GM18873 (cell line): ENCODE results near the gene SIRT7.
A peak's percentile ranks its signal among the peaks of the same experiment; 100 is the strongest.

Source experiments
- ATAC-seq: cut with Tn5 transposase; IDR thresholded peaks from one replicate; pipeline ENCODE4 v1.9.1; 2021; ENCODE audit warnings: mild to moderate bottlenecking, moderate library complexity, moderate number of reproducible peaks; ENCODE audit not compliant: unreplicated experiment, low FRiP score

Gene SIRT7

DNA sequence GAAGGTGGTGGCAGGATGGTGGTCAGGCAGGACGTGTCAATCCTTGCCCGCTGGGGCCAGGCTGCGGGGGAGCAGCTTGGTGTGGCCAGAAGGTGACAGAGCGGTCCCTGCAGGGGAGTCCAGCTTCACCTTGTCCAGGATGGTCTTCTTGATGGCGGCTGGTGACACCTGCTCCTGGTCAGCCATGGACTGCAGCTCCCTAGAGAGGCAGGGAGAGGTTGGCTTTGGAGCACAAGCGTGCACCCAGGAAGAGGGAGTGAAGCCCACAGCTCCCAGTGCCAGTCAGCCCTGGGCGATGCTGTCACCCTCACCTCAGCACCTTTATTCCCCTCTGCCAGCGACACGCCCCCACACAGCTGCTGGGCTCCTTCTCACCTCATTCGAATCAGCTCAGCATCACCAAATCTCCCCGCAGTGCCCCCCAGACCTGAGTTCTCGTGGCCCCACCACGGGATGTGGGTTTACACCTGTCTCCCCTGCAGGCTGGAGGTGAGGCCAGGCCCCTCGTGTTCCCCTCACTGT is 15.3 kb upstream of the SIRT7 start:
- no peak for ATAC-seq

GRCh38 chr17:81932333-81932983 is 14.5 kb upstream of the SIRT7 start:
- ATAC-seq = no peak

- ATAC-seq = no peak
Observed at GRCh38 chr17:81931557-81932332, 13.8 kb upstream of the SIRT7 start.

DNA sequence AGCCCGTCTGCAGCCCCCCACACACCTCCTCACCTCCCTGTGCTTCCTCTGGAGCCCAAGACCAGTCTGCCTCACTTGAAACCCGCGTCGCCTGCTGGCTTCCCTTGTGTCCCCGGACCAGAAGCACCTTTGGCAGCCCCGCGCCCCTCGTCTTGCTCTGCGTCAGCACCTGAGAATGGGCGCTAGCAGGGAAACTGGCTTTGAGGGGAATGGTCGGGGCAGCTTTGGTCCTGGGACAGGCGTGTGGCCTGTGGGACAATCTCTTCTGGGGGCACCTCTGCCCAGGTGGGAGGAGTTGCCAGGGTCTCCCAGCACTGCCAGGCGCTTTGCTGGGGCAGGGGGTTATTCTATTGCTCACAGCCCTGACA is 13.2 kb upstream of the SIRT7 start:
- ATAC-seq = no peak

DNA sequence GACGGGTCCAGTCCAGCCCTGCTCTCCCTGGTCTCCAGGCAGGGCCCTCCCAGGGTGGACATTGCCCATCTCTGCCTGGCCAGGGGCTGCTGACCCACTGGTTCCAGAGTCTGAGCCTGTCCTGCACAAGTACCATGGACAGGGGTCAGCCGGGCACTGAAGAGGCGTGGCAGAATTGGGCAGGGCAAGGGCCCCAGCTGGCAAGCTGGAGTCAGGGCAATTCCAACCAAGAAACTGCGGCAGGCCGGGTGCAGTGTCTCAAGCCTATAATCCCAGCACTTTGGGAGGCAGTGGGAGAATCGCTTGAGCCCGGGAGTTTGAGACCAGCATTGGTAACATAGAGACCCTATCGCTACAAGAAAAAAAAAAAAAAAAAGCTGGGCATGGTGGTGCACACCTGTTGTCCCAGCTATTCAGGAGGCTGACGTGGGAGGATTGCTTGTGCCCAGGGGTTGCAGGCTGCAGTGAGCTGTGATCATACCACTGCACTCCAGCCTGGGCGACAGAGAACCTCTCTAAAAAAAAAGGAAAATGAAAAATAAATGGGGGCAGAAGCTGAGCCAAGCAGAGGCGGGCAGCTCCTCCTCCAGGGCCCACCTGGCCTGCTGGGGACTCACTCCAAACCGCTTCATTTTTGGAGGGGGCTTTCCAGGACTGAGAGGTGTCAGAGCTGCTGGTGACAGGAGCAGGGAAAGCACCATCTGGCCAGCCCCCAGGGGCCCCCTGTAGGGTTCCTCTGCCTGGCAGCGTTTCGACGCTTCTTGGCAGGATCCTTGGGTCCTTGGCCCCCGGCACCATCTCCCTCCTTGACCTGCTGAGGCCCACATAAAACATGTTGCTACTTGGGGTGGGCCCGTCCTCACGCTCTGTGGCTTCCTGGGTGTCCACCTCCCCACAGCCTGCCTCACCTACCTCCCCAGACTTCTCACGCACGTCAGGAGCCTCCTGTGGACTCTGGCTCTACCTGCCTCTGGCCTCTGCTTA is 12.5 kb upstream of the SIRT7 start:
- ATAC-seq = no peak

DNA sequence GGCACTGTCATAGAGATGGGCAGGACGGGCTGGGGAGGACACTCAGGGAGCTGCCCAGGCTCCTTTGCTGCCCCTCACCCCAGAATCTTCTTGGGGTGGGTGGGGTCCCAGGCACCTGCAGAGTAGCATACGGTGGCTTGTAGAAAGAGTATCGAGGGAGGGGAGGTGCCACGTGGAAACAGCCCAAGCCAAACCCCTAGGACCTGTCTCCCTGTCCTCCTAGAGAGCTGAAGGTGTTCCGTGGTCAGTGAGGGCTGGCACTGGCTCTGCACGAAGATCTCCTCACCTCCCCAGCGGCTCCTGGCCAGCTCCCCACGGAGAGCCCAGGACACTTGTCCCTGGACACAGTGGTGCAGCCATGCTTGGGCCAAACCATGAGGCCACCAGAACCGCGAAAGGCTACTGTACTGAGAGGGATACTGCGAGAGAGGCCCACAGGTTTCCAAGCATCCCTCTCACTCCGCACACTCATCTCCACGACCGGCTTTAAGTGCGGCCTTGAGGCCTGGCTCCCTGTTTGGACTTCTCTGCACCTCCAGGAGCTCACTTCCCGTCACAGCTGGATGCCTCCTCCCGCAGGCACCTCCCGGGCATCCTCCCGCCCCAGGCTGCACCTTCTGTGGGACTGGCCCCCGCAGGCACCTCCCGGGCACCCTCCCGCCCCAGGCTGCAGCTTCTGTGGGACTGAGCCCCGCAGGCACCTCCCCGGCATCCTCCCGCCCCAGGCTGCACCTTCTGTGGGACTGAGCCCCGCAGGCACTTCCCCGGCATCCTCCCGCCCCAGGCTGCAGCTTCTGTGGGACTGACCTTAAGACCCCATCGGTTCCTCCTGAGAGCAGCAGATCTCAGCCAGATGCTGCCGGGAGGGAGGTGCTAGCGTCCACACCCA is 11.5 kb upstream of the SIRT7 start:
- ATAC-seq = no peak

GRCh38 chr17:81928544-81929252 is 10.7 kb upstream of the SIRT7 start:
- no peak for ATAC-seq

GRCh38 chr17:81927653-81928543 is 9.9 kb upstream of the SIRT7 start, which contains the start of gene MAFG:
TSS of gene MAFG (minus strand) at chr17:81927735. CDS start at chr17:81923185, 4,550 bp downstream.
- peak; percentile 57 for ATAC-seq

- ATAC-seq = no peak
Observed at GRCh38 chr17:81927152-81927652, 9.2 kb upstream of the SIRT7 start.

DNA sequence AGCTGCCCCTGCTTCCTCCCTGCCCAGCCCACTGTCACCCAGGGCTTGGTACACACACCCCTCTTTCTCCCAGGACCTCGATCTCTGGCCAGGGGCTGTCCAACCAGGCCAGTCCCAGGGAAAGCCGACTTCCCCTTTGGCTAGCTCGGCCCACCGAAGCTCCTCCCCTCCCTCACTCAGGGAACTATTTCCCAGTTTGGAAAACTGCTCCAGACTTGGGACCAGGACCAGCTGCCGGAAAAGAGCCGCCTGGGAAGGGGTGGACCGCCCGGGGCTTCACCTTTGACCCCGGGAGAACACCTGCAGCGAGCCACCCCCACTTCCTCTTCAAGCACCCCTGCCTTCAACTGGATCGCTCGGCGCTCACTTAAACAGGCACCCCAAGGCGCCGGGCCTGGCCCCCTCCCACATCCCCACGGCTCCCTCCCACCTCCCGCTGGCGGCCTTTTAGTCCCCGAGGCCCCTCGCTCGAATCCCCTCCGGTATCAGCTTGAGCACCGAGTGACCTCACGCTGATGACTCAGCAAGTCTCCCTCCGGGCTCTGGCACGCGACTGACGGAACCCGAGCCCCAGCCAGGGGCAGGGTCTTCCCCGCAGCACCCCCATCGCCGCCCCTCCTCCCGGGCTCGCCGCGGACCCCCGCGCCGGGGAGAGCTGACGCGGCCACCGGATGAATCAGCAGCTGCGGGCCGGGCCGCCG is 8.6 kb upstream of the SIRT7 start:
- no peak for ATAC-seq

GRCh38 chr17:81925860-81926450 is 8.0 kb upstream of the SIRT7 start:
- ATAC-seq = no peak

GRCh38 chr17:81924557-81925532 is 6.9 kb upstream of the SIRT7 start:
- no peak for ATAC-seq

DNA sequence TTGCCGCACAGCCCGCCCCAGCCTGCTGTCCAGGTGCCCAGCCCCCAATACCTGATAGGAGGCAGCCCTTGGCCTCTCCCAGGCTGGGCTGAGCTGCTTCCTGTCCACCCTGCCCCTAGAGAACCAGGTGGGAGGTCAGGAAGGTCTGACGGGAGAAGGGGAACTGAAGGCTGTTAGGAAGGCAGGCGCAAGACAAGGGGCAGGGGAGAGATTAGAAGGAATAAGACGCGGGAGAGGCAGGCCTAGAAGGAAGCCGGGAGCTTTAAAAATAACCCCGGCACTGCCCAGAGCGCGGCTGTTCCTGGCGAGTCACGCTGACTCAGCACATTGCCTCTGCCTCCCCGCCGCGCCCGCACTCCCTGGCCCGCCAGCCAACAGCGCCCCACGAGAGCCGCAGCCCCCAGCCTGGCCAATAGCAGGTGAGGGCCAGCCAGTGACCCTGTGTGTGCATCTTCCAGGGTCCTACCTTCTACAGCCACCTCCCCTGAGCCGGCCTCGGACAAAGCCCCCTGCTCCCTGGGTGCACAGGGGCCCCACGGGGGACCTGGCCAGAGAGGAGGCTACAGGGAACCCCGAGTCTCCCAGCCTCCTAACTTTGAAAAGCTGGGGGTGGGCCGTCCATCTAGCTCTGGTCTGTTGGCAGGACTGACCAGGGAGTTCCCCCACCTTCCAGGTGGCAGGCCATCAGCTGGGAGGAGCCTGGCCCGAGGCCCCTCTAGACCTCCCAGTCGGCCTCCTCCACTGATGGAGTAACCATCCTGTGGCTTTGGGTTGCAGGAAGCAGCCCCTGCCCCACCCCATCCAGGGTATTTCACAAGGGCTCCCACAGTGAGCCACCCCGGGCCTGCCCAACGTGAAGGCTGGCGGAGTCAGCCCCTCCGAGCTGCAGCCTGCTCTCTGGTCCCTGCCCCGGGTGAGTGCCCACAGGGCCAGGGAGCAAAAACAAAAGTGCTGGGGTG is 5.6 kb upstream of the SIRT7 start:
- no peak for ATAC-seq

- ATAC-seq = no peak
Observed at GRCh38 chr17:81922566-81923301, 4.8 kb upstream of the SIRT7 start.
